HepG2 (cell line): ENCODE results near the gene FAM193A. TPM values are rescaled to one million over a fixed set of nuclear protein-coding genes. Genes with fewer than 3 reads are reported as not detected.

Experiments used
- FOXP1 ChIP-seq, 2 experiments: fragments of 450-650 bp in 1 of 2; IDR thresholded peaks; 2 replicates each; pipeline ENCODE4 v1.6.1; 2017 to 2018; ENCODE audit warnings: antibody characterized with exemption in 1 of 2
- GABPB1 ChIP-seq: IDR thresholded peaks from 2 replicates; pipeline ENCODE4 v1.6.1; 2016; ENCODE audit warnings: mild to moderate bottlenecking, missing genetic modification reagents, moderate library complexity, missing compliant biosample characterization
- GTF2F1 ChIP-seq: fragments of 150-350 bp; IDR thresholded peaks from 2 replicates; pipeline ENCODE4 v1.6.1; 2014; ENCODE audit warnings: low read length
- ISX ChIP-seq: sonication (generic); formaldehyde crosslinking; conservative IDR thresholded peaks from 2 replicates; pipeline ENCODE4 v1.5.0; 2020; ENCODE audit warnings: missing genetic modification reagents
- MXI1 ChIP-seq: IDR thresholded peaks from 3 replicates; pipeline ENCODE4 v1.6.1; 2012; ENCODE audit warnings: low read depth, low read length, inconsistent platforms, borderline replicate concordance
- MZF1 ChIP-seq: sonication (generic); formaldehyde crosslinking; IDR thresholded peaks from 2 replicates; pipeline ENCODE4 v1.8.1; 2023; ENCODE audit warnings: mild to moderate bottlenecking, missing genetic modification reagents, borderline replicate concordance
- NFIB ChIP-seq: sonication (generic); formaldehyde crosslinking; IDR thresholded peaks from 2 replicates; pipeline ENCODE4 v1.9.0; 2021; ENCODE audit warnings: missing genetic modification reagents, mild to moderate bottlenecking, borderline replicate concordance
- SAP130 ChIP-seq: IDR thresholded peaks from 2 replicates; pipeline ENCODE4 v1.6.1; 2016; ENCODE audit warnings: low read depth
- SMARCC2 ChIP-seq: fragments of 450-650 bp; IDR thresholded peaks from 2 replicates; pipeline ENCODE4 v1.6.1; 2017; ENCODE audit warnings: antibody characterized with exemption, mild to moderate bottlenecking
- SNAI1 ChIP-seq: sonication (generic); formaldehyde crosslinking; IDR thresholded peaks from 2 replicates; pipeline ENCODE4 v1.5.0; 2020; ENCODE audit warnings: mild to moderate bottlenecking, missing genetic modification reagents, borderline replicate concordance
- SYNCRIP ChIP-seq: fragments of 200-400 bp; formaldehyde crosslinking; IDR thresholded peaks from 2 replicates; pipeline ENCODE4 v1.6.1; 2018; ENCODE audit warnings: mild to moderate bottlenecking, low read depth, low read length; ENCODE audit not compliant: insufficient read depth
- ZMAT3 ChIP-seq: sonication (generic); formaldehyde crosslinking; conservative IDR thresholded peaks from 2 replicates; pipeline ENCODE4 v1.7.0; 2021; ENCODE audit warnings: missing genetic modification reagents
- ZNF292 ChIP-seq: sonication (generic); formaldehyde crosslinking; IDR thresholded peaks from 2 replicates; pipeline ENCODE4 v1.8.1; 2022; ENCODE audit warnings: mild to moderate bottlenecking, low read depth, missing genetic modification reagents, borderline replicate concordance
- ZNF333 ChIP-seq: sonication (generic); formaldehyde crosslinking; IDR thresholded peaks from 2 replicates; pipeline ENCODE4 v1.4.0; 2020; ENCODE audit warnings: mild to moderate bottlenecking, missing genetic modification reagents, borderline replicate concordance
- ZNF615 ChIP-seq: sonication (generic); formaldehyde crosslinking; IDR thresholded peaks from 2 replicates; pipeline ENCODE4 v1.5.0; 2020; ENCODE audit warnings: mild to moderate bottlenecking, missing genetic modification reagents, borderline replicate concordance
- ZNF841 ChIP-seq: sonication (generic); formaldehyde crosslinking; IDR thresholded peaks from 2 replicates; pipeline ENCODE4 v1.8.1; 2023; ENCODE audit warnings: missing genetic modification reagents, borderline replicate concordance
- polyA plus RNA-seq, 8 experiments: library from polyadenylated mRNA; depleted of rRNA in 3 of 8; stranded (reverse) in 7 of 8; unstranded in 1 of 8; fragments of >200 nt; fragmentation: Illumina TruSeq in 4 of 8; extraction: Trizol in 4 of 8; gene quantifications; 2 replicates each; pipeline versions ENCODE4 v1.2.1 to v1.2.3, GENCODE V29; 2011 to 2016; ENCODE audit warnings: low read depth in 4 of 8, missing spikeins in 1 of 8, mixed read lengths in 1 of 8; ENCODE audit not compliant: insufficient read depth in 1 of 8
- total RNA-seq, 5 experiments: library from RNA; depleted of rRNA; stranded (reverse); fragments of >200 nt; fragmentation: Illumina TruSeq; extraction: Trizol; gene quantifications; 2 replicates each; pipeline ENCODE4 v1.2.3, GENCODE V29; 2016; ENCODE audit warnings: low read depth in 1 of 5
- TF ChIP-seq, protein P1 (sequence below): sonication (generic); formaldehyde crosslinking; IDR thresholded peaks from 2 replicates; pipeline ENCODE4 v1.4.0; 2020; ENCODE audit warnings: mild to moderate bottlenecking, missing genetic modification reagents
- TF ChIP-seq, protein P2 (sequence below): sonication (generic); formaldehyde crosslinking; IDR thresholded peaks from 2 replicates; pipeline ENCODE4 v1.4.0; 2020; ENCODE audit warnings: low read depth, missing genetic modification reagents
- TF ChIP-seq, protein P3 (sequence below): sonication (generic); formaldehyde crosslinking; conservative IDR thresholded peaks from 2 replicates; pipeline ENCODE4 v1.4.0; 2020; ENCODE audit warnings: missing genetic modification reagents

FAM193A gene
- total and polyA plus RNA-seq, 2 of the 13 experiments (the other 11 are each of a cell fraction or from before 2014, with no cell fraction given), result 5.7 to 8.7 TPM

DNA sequence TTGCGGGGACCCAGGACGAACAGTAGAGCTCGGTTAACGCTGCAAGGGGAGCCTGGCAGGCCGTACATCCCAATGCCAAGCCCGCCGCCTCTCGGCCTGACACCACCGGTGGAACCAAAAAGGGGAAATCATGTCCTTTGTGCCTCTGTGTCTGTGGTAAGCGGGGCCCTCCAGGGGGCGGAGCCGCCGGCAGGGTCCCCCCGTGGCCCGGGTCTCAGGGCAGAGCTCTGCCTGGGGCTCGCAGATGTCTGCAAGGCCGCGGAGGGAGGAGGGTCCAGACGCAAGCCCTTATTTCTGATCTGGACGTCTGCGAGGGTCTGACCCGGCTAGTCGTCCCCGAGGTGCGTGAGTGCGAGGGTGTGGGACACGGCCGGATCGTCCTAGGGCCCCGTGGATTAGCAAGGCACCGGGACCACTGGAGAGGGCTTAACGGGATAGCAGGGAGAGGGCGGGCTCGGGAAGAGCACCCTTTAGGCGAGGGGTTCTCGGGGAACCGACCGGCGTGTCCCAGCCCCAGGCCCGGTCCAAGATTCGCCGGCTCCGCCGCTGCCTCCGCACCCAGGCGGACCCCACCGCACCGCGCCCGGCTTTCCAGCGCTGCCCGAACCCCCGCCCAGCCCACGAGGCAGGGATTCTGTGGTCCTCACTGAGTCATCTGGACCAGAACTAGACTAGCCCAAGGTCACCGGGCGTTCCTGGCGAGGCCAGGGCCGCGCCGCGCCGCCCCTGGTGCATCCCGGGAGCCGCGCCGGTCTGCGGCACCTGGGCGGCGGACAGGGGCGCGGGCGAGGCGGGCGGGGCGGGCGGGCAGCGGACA lies 863 bp upstream of the FAM193A start (continued):
- TF ChIP-seq MXI1 (peak; percentile 12; the same call in 1 of the 3 replicates), SMARCC2 (no peak), MZF1 (CRISPR knock-in tag) (no peak), ZNF333 (no peak), SAP130 (CRISPR knock-in tag) (no peak), GABPB1 (CRISPR knock-in tag) (no peak; the same call in 1 of the 2 replicates), FOXP1 (IDR thresholded peaks at IDR 0.05) (no peak), FOXP1 (CRISPR knock-in tag; IDR thresholded peaks at IDR 0.05) (no peak), GTF2F1 (no peak), SYNCRIP (no peak), SNAI1 (CRISPR knock-in tag) (no peak), ZNF615 (CRISPR knock-in tag) (no peak), NFIB (CRISPR knock-in tag) (no peak), ISX (CRISPR knock-in tag) (no peak), ZNF292 (CRISPR knock-in tag) (no peak), ZMAT3 (peak; percentile 72; the same call in 1 of the 2 replicates), ZNF841 (no peak; the same call in 1 of the 2 replicates)
- TF ChIP-seq, protein P1, sequence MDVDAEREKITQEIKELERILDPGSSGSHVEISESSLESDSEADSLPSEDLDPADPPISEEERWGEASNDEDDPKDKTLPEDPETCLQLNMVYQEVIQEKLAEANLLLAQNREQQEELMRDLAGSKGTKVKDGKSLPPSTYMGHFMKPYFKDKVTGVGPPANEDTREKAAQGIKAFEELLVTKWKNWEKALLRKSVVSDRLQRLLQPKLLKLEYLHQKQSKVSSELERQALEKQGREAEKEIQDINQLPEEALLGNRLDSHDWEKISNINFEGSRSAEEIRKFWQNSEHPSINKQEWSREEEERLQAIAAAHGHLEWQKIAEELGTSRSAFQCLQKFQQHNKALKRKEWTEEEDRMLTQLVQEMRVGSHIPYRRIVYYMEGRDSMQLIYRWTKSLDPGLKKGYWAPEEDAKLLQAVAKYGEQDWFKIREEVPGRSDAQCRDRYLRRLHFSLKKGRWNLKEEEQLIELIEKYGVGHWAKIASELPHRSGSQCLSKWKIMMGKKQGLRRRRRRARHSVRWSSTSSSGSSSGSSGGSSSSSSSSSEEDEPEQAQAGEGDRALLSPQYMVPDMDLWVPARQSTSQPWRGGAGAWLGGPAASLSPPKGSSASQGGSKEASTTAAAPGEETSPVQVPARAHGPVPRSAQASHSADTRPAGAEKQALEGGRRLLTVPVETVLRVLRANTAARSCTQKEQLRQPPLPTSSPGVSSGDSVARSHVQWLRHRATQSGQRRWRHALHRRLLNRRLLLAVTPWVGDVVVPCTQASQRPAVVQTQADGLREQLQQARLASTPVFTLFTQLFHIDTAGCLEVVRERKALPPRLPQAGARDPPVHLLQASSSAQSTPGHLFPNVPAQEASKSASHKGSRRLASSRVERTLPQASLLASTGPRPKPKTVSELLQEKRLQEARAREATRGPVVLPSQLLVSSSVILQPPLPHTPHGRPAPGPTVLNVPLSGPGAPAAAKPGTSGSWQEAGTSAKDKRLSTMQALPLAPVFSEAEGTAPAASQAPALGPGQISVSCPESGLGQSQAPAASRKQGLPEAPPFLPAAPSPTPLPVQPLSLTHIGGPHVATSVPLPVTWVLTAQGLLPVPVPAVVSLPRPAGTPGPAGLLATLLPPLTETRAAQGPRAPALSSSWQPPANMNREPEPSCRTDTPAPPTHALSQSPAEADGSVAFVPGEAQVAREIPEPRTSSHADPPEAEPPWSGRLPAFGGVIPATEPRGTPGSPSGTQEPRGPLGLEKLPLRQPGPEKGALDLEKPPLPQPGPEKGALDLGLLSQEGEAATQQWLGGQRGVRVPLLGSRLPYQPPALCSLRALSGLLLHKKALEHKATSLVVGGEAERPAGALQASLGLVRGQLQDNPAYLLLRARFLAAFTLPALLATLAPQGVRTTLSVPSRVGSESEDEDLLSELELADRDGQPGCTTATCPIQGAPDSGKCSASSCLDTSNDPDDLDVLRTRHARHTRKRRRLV (CRISPR knock-in tag), result no peak
- TF ChIP-seq, protein P2, sequence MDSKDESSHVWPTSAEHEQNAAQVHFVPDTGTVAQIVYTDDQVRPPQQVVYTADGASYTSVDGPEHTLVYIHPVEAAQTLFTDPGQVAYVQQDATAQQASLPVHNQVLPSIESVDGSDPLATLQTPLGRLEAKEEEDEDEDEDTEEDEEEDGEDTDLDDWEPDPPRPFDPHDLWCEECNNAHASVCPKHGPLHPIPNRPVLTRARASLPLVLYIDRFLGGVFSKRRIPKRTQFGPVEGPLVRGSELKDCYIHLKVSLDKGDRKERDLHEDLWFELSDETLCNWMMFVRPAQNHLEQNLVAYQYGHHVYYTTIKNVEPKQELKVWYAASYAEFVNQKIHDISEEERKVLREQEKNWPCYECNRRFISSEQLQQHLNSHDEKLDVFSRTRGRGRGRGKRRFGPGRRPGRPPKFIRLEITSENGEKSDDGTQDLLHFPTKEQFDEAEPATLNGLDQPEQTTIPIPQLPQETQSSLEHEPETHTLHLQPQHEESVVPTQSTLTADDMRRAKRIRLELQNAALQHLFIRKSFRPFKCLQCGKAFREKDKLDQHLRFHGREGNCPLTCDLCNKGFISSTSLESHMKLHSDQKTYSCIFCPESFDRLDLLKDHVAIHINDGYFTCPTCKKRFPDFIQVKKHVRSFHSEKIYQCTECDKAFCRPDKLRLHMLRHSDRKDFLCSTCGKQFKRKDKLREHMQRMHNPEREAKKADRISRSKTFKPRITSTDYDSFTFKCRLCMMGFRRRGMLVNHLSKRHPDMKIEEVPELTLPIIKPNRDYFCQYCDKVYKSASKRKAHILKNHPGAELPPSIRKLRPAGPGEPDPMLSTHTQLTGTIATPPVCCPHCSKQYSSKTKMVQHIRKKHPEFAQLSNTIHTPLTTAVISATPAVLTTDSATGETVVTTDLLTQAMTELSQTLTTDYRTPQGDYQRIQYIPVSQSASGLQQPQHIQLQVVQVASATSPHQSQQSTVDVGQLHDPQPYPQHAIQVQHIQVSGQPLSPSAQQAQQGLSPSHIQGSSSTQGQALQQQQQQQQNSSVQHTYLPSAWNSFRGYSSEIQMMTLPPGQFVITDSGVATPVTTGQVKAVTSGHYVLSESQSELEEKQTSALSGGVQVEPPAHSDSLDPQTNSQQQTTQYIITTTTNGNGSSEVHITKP (CRISPR knock-in tag), result no peak
- TF ChIP-seq, protein P3, sequence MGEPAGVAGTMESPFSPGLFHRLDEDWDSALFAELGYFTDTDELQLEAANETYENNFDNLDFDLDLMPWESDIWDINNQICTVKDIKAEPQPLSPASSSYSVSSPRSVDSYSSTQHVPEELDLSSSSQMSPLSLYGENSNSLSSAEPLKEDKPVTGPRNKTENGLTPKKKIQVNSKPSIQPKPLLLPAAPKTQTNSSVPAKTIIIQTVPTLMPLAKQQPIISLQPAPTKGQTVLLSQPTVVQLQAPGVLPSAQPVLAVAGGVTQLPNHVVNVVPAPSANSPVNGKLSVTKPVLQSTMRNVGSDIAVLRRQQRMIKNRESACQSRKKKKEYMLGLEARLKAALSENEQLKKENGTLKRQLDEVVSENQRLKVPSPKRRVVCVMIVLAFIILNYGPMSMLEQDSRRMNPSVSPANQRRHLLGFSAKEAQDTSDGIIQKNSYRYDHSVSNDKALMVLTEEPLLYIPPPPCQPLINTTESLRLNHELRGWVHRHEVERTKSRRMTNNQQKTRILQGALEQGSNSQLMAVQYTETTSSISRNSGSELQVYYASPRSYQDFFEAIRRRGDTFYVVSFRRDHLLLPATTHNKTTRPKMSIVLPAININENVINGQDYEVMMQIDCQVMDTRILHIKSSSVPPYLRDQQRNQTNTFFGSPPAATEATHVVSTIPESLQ, result no peak
